Activated CD8-positive, alpha-beta memory T cell treated with anti-CD3 and anti-CD28 coated beads, Interleukin-2, amount 10 ng/mL, durations not matched to agents 7 days and 5 days (primary cell): ENCODE data around the gene CRIP2. TPM values are rescaled to one million over a fixed set of nuclear protein-coding genes. Genes with fewer than 3 reads are reported as not detected.

Experiments
- ATAC-seq: fragments of 150-1000 bp; cut with Tn5 transposase; one replicate; pipeline ENCODE4 v1.10.0; 2021; ENCODE audit warnings: moderate library complexity
- CTCF ChIA-PET: fragments of 350-600 bp; sonication (Branson Sonifier 250); formaldehyde crosslinking; loops from one replicate; lab custom pipeline; 2021; ENCODE audit warnings: antibody characterized with exemption; lab: Charles Lee
- DNase-seq: peaks from one replicate; pipeline ENCODE4 v3.0.0-alpha.2; 2020
- H3K27ac Mint-ChIP-seq: one replicate; pipeline ENCODE4 v1.8.0; 2021; ENCODE audit warnings: mild to moderate bottlenecking, mixed read lengths
- H3K27me3 Mint-ChIP-seq: one replicate; pipeline ENCODE4 v1.8.0; 2021; ENCODE audit warnings: mixed read lengths
- H3K36me3 Mint-ChIP-seq: one replicate; pipeline ENCODE4 v1.8.0; 2021; ENCODE audit warnings: mild to moderate bottlenecking, mixed read lengths
- H3K4me1 Mint-ChIP-seq: one replicate; pipeline ENCODE4 v1.8.0; 2021; ENCODE audit warnings: mixed read lengths
- H3K4me3 Mint-ChIP-seq: one replicate; pipeline ENCODE4 v1.8.0; 2021; ENCODE audit warnings: mild to moderate bottlenecking, moderate library complexity, mixed read lengths
- H3K9me3 Mint-ChIP-seq: one replicate; pipeline ENCODE4 v1.8.0; 2022; ENCODE audit warnings: low read depth, mixed read lengths
- total RNA-seq, 2 experiments: library from RNA; stranded (reverse); gene quantifications; one replicate each; pipeline ENCODE4 v1.2.3, GENCODE V29; 2021

Gene CRIP2, protein sequence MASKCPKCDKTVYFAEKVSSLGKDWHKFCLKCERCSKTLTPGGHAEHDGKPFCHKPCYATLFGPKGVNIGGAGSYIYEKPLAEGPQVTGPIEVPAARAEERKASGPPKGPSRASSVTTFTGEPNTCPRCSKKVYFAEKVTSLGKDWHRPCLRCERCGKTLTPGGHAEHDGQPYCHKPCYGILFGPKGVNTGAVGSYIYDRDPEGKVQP
- under 1 TPM in 1 of 2 experiments, not detected in 1; 0.68 TPM for total RNA-seq

DNA sequence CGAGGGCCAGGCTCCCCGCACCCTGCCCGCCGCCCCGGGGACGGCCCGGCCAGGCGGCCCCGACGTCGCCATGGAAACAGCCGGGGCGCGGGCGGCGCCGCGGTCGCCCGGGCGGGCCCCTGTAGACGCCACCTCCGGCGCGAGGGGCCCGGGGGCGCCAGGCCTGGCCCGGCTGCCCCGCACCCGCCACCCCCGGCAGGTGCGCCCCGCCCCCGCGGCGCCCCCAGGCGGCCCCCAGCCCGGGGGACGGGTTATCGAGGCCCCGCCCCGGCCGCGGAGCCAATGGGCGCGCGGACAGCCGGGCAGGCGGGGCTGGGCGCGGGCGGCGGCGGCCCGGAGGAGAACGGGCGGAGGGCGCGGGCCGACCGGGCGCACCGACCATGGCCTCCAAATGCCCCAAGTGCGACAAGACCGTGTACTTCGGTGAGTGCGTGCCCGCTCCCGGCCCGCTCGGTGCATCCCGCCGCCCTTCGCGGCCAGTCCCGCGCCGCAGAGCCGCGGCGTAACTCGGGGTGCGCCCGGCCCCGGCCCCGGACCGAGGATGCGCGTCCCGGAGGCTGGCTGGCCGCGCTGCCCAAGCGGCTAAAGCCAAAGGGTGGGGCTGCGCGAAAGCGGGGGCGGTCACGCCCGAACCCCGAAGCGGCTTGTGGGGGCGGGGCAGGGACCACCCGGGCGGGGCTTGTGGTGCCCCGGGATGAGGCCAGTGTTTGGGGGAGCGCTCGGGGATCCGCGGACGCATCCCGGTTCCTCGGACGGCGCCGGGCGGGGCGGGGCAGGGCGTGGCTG, at the start of gene CRIP2:
CRIP2 (plus strand) TSS at position 339 of the 786 bp plus-strand sequence; CDS start at position 381, 42 bp downstream.
- CTCF ChIA-PET: interaction anchor here (0.9 to 2.5 kb wide), 2 partner anchors 15 kb away, joined by 3 to 11 read pairs; no protein-coding TSS in a partner anchor
- peaks cover 2% of the 10 kb centered on the region for H3K36me3 Mint-ChIP-seq
- peaks cover 26% of the 10 kb centered on the region for H3K27me3 Mint-ChIP-seq
- no peak for DNase-seq
- no peaks in the 10 kb centered on the region for H3K4me1 Mint-ChIP-seq
- ATAC-seq: peak; percentile 61
- H3K27ac Mint-ChIP-seq: no peak within 1 kb of the TSS
- no peaks in the 10 kb centered on the region for H3K9me3 Mint-ChIP-seq
- H3K4me3 Mint-ChIP-seq: peak within 1 kb of the TSS; percentile 40

DNA sequence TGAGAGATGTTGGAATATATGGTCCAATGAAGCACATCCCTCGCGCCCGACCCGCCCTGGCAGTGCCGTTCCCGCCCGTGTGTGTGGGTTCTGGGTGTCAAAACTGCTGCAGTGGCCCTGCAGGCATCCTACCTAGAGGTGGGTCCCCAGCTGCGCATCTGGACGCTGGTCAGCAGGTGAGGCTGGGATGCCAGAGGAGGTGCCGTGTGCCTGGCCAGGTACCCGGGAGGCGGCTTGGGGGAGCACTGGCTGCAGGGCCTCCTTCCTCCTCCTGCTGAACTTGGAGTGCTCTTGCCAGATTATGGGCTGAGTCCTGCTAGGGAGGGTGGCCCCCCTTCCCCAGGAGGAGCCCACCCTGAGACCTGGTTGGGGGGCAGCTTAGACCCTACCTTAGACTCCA, 49.8 kb upstream of the CRIP2 start:
- CTCF ChIA-PET: interaction anchor here (0.9 kb wide), 1 partner anchor 65 kb away, joined by 4 read pairs; no protein-coding TSS in a partner anchor
- H3K9me3 Mint-ChIP-seq: no peaks in the 10 kb centered on the region

DNA sequence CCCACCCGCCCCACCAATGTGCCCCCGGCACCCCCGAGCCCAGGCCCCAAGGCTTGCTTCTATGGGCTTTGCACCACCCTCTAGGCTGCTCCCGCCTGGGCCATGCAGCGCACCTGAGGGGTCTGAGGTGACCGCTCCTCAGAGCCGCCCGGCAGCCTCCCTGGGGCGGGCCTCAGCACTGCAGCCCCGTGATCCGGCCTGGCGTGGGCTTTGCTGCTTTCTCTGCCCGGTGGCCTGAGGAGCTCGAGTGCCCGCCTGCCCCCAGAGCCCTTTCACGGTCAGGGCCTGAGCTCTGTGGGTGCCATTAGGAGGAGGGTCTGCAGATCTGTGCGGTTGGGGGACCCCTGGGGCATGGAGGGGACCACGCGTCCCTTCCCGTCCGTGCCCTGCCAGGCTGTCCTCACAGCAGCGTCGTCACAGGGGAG, 48.8 kb upstream of the CRIP2 start:
- H3K27me3 Mint-ChIP-seq: no peaks in the 10 kb centered on the region
- no peaks in the 10 kb centered on the region for H3K9me3 Mint-ChIP-seq
- ATAC-seq (no peak), DNase-seq (no peak)
- H3K27ac Mint-ChIP-seq: no peak overlapping the region
- no peak overlapping the region for H3K4me3 Mint-ChIP-seq
- H3K4me1 Mint-ChIP-seq: peaks cover 36% of the 10 kb centered on the region
- H3K36me3 Mint-ChIP-seq: peaks cover 33% of the 10 kb centered on the region
- CTCF ChIA-PET: no interaction called here

More for the DNA sequence above, 49.8 kb upstream of the CRIP2 start:
- DNase-seq (no peak), ATAC-seq (no peak)
- no peak overlapping the region for H3K27ac Mint-ChIP-seq
- H3K36me3 Mint-ChIP-seq: peaks cover 23% of the 10 kb centered on the region
- H3K27me3 Mint-ChIP-seq: no peaks in the 10 kb centered on the region
- H3K4me1 Mint-ChIP-seq: peaks cover 39% of the 10 kb centered on the region
- no peak overlapping the region for H3K4me3 Mint-ChIP-seq

DNA sequence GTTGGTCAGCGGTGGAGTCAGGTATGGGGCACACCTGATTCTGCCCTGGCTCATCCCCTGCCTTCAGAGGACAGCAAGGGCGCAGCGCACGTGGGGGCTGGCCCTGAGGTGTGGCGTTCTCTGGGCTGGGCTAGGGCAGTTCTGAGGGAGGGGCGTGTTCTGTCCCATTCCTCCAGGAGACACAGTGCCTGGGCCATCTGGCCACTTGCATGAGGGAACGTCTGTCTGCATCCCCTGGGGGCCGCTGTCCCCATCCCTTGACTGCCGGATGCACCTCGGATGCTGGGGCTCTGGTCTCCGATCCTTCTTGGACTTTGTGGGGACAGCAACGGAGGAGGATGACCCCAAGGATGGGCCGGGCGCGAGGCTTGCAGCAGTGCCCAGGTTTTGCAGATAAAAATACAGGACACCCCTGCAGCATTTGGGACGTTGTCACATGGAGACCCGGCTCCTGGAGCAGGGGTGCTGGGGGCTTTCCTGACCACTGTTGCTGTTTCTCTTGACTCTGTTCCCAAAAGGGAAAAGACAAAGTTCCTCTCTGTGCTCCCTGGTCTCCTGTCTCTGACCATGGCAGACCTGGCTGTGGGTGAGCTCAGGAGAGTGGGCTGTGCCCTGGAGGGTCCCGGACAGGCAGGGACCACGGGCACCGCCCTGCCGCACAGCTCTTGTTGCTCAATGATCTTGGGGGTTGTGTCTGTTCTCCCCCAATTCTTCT, 48.0 kb upstream of the CRIP2 start:
- Mint-ChIP-seq H3K27me3 (no peaks in the 10 kb centered on the region), H3K36me3 (peaks cover 38% of the 10 kb centered on the region), H3K4me1 (peaks cover 29% of the 10 kb centered on the region), H3K9me3 (no peaks in the 10 kb centered on the region), H3K4me3 (no peak overlapping the region), H3K27ac (no peak overlapping the region)
- DNase-seq (no peak), ATAC-seq (no peak)
- CTCF ChIA-PET: no interaction called here

DNA sequence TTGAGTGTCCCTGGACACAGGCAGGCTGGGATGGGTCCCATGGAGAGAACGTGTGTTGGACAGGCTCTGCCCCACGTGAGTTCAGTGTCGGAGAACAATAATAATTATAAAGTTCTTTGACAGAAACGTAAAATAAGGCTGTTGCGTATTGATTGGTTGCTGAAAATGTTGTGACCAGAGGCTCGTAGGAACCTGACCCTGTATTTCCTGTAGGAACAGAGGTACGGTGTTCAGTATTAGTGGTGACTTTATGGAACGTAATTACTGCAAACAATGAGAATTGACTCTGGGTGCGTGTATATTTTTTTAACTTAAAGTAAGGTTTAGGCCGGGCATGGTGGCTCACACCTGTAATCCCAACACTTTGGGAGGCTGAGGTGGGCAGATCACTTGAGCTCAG, 47.2 kb upstream of the CRIP2 start:
- Mint-ChIP-seq H3K9me3 (no peaks in the 10 kb centered on the region), H3K4me1 (peaks cover 21% of the 10 kb centered on the region), H3K27ac (no peak overlapping the region), H3K27me3 (no peaks in the 10 kb centered on the region), H3K36me3 (peaks cover 38% of the 10 kb centered on the region), H3K4me3 (no peak overlapping the region)
- DNase-seq: no peak
- no peak for ATAC-seq
- CTCF ChIA-PET: interaction anchor here (0.7 kb wide), 1 partner anchor 74 kb away, joined by 5 read pairs; no protein-coding TSS in a partner anchor

DNA sequence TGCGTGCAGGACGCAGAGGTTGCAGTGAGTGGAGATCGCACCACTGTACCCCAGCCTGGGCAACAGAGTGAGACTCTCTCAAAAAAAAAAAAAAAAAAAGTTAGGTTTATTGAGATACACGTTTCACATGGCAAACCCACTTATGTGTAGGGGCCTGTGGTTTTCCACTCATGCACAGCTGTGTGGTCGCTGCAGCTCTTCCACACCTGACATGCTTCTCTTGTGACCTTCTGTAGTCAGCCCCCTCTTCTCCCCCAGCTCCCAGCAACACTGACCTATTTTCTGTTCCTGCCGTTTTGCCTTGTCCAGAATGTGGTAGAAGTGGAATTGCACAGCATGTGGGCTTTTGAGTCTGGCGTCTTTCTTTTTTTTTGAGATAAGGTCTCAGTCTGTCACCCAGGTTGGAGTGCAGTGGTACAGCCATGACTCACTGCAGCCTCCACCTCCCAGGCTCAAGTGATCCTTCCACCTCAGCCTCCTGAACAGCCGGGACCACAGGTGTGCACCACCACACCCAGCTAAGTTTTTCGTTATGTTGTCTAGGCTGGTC, 46.6 kb upstream of the CRIP2 start:
- Mint-ChIP-seq H3K27ac (peak overlapping the region; percentile 26), H3K4me3 (no peak overlapping the region), H3K27me3 (no peaks in the 10 kb centered on the region), H3K36me3 (peaks cover 38% of the 10 kb centered on the region), H3K9me3 (no peaks in the 10 kb centered on the region), H3K4me1 (peaks cover 15% of the 10 kb centered on the region)
- CTCF ChIA-PET: interaction anchor here (0.7 kb wide), 1 partner anchor 74 kb away, joined by 5 read pairs; no protein-coding TSS in a partner anchor
- ATAC-seq (no peak), DNase-seq (no peak)

DNA sequence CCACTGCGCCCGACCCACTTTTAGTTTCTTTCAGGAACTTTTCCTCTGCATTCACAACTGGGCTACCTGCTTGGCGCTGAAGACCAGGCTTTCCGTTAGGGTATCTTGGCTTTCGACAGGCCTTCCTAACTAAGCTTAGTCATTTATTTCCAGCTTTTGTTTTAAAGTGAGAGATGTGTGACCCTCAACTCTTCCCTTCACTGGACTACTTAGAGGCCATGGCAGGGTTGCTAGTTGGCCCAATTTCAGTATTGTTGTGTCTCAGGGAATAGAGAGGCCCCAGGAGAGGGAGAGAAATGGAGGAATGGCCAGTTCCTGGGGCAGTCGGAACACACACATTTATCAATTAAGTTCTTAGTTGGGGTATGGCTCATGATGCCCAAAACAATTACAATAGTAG, 44.6 kb upstream of the CRIP2 start:
- no peak overlapping the region for H3K4me3 Mint-ChIP-seq
- no peak overlapping the region for H3K27ac Mint-ChIP-seq
- CTCF ChIA-PET: interaction anchor here (0.7 to 1.7 kb wide), 3 partner anchors 9 to 18 kb away, joined by 3 to 4 read pairs (median 4); no protein-coding TSS in a partner anchor
- H3K27me3 Mint-ChIP-seq: no peaks in the 10 kb centered on the region
- H3K9me3 Mint-ChIP-seq: no peaks in the 10 kb centered on the region
- ATAC-seq (no peak), DNase-seq (no peak)
- H3K36me3 Mint-ChIP-seq: peaks cover 38% of the 10 kb centered on the region
- H3K4me1 Mint-ChIP-seq: peaks cover 19% of the 10 kb centered on the region

DNA sequence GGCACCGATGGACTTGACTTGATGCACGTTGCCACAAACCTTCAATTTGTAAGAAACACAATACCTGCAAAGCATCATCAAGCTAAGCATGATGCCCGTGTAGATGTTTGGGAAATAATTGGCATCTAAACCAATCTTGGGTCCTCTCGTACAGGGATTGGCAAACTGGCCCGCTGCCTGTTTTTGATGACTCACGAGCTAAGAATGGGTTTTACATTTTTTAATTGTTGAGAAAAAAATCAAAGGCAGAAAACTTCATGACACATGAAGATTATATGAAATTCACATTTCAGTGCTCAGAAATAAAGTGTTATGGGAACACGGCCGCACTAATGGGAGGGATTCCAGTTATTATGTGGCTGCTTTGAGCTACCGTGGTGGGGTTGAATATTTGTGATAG, 44.1 kb upstream of the CRIP2 start:
- no peak for ATAC-seq
- Mint-ChIP-seq H3K36me3 (peaks cover 40% of the 10 kb centered on the region), H3K9me3 (no peaks in the 10 kb centered on the region), H3K27ac (no peak overlapping the region), H3K27me3 (no peaks in the 10 kb centered on the region), H3K4me3 (no peak overlapping the region), H3K4me1 (peaks cover 19% of the 10 kb centered on the region)
- DNase-seq: no peak
- CTCF ChIA-PET: interaction anchor here (1.0 to 1.7 kb wide), 2 partner anchors 9 to 18 kb away, joined by 3 to 4 read pairs; no protein-coding TSS in a partner anchor

DNA sequence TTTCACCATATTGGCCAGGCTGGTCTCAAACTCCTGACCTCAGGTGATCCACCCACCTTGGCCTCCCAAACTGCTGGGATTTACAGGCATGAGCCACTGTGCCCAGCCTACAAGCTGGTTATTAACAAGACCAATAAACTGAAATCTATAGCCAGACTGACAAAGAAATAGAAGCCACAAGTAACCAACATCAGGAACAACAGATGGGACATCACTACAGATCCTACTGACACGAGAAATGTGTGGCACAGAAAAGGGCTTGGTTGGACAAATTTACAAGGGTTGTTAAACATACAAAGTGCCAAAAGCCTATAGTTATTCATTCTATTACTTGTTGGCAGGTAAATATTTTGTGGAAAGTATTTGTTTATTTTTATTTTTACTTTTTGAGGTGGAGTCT, 43.4 kb upstream of the CRIP2 start:
- no peaks in the 10 kb centered on the region for H3K9me3 Mint-ChIP-seq
- CTCF ChIA-PET: interaction anchor here (1.7 kb wide), 1 partner anchor 17 kb away, joined by 4 read pairs; no protein-coding TSS in a partner anchor
- no peak overlapping the region for H3K27ac Mint-ChIP-seq
- H3K4me3 Mint-ChIP-seq: no peak overlapping the region
- H3K4me1 Mint-ChIP-seq: peaks cover 19% of the 10 kb centered on the region
- DNase-seq (no peak), ATAC-seq (no peak)
- H3K36me3 Mint-ChIP-seq: peaks cover 39% of the 10 kb centered on the region
- H3K27me3 Mint-ChIP-seq: no peaks in the 10 kb centered on the region

DNA sequence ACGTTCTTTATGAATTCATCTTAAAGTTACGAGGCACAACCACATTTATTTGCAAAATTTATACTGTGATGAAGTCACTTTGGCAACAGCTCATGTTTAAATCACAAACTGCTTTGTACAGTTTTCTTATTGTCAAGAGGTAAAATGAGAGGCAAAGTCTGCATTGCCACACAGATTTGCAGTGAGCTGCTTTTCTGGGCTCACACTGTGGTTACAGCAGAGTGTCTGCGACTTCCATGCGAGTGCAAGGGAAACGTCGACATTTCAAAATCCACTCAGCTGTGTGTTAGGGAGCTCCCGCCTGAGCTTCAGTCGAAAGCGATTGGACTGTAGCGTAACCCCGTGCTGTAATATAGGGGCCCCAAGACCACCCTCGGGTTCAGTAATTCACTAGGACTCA, 42.0 kb upstream of the CRIP2 start:
- DNase-seq: no peak
- Mint-ChIP-seq H3K4me1 (peaks cover 7% of the 10 kb centered on the region), H3K9me3 (no peaks in the 10 kb centered on the region), H3K27ac (no peak overlapping the region), H3K36me3 (peaks cover 27% of the 10 kb centered on the region), H3K27me3 (no peaks in the 10 kb centered on the region), H3K4me3 (no peak overlapping the region)
- CTCF ChIA-PET: no interaction called here
- ATAC-seq: no peak

DNA sequence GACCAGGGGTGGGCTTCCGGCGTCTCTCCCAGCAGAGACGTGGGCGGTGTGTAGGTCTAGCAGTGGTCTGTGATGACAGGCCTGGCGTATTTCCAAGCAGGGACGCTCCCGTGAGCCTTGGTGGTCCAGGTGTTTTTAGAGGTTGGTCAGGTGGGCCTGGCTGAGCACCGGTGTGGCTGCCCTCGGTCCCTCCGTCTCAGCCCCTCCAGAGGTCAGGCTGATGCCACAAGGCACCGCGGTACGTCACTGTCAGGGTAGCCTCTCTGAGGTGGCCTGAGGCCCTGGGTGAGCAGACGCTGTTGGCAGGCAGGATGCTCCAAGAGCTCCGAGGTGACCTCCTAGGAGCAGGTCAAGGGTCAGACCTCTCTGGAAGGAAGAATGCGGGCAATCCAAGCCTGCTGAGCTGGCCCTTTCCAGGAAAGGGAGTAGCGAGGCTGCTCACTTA, 41.4 kb upstream of the CRIP2 start:
- no peaks in the 10 kb centered on the region for H3K27me3 Mint-ChIP-seq
- no peak for ATAC-seq
- no peak for DNase-seq
- H3K4me3 Mint-ChIP-seq: no peak overlapping the region
- peaks cover 4% of the 10 kb centered on the region for H3K4me1 Mint-ChIP-seq
- no peak overlapping the region for H3K27ac Mint-ChIP-seq
- H3K36me3 Mint-ChIP-seq: peaks cover 25% of the 10 kb centered on the region
- H3K9me3 Mint-ChIP-seq: no peaks in the 10 kb centered on the region
- CTCF ChIA-PET: interaction anchor here (1.2 kb wide), 1 partner anchor 15 kb away, joined by 3 read pairs; no protein-coding TSS in a partner anchor

DNA sequence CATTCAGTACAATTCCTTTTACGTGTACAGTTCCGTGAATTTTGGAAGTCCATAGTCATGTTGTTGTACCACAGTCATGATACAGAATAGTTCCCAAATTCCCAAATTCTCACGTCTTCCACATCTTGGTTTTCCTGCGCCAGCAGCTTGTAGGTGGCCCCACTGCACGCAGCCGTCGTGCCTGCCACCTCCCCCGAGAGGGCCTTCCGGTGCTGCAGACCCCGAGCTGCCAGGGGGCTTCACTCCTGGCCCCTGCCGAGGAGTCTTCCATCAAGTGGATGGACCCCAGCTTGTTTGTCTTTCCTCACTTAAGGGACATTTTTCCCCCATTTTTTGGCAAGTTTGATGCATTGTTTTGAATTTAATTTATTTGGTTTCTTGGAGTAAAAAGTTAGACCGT, 38.2 kb upstream of the CRIP2 start:
- H3K36me3 Mint-ChIP-seq: peaks cover 6% of the 10 kb centered on the region
- peaks cover 4% of the 10 kb centered on the region for H3K4me1 Mint-ChIP-seq
- no peak for DNase-seq
- no peak for ATAC-seq
- H3K27me3 Mint-ChIP-seq: no peaks in the 10 kb centered on the region
- no peak overlapping the region for H3K4me3 Mint-ChIP-seq
- CTCF ChIA-PET: interaction anchor here (3.0 kb wide), 1 partner anchor 12 kb away, joined by 9 read pairs; no protein-coding TSS in a partner anchor
- no peaks in the 10 kb centered on the region for H3K9me3 Mint-ChIP-seq
- H3K27ac Mint-ChIP-seq: no peak overlapping the region
